Liver (tissue), 9 donors: ENCODE data around the gene ADGRF4. TPM values are rescaled to one million over a fixed set of nuclear protein-coding genes. Genes with fewer than 3 reads are reported as not detected.

Source experiments
- DNase-seq: peaks from one replicate; pipeline ENCODE4 v3.0.0-alpha.2; 2017; ENCODE audit warnings: low spot score
- H3K27ac ChIP-seq, 2 donors: one replicate each; pipeline ENCODE4 v1.7.0; 2013; ENCODE audit warnings: inconsistent platforms in 2 of 2, low read length in 2 of 2, control low read depth in 1 of 2, low read depth in 1 of 2, mild to moderate bottlenecking in 1 of 2
- H3K27me3 ChIP-seq, 4 donors: one replicate each; pipeline versions ENCODE4 v1.6.1 to v1.7.0; 2013; ENCODE audit warnings: low read length in 3 of 4, inconsistent platforms in 1 of 4, mild to moderate bottlenecking in 1 of 4, moderate library complexity in 1 of 4; ENCODE audit not compliant: control insufficient read depth in 4 of 4, insufficient read depth in 4 of 4
- H3K36me3 ChIP-seq, 4 donors: one replicate each; pipeline versions ENCODE4 v1.6.1 to v1.7.0; 2013; ENCODE audit warnings: low read length in 3 of 4, mild to moderate bottlenecking in 3 of 4, low read depth in 1 of 4, moderate library complexity in 1 of 4; ENCODE audit not compliant: control insufficient read depth in 4 of 4, insufficient read depth in 3 of 4
- H3K4me1 ChIP-seq, 4 donors: one replicate each; pipeline versions ENCODE4 v1.6.1 to v1.7.0; 2013; ENCODE audit warnings: low read length in 3 of 4, mild to moderate bottlenecking in 3 of 4, moderate library complexity in 1 of 4; ENCODE audit not compliant: control insufficient read depth in 4 of 4, insufficient read depth in 4 of 4
- H3K4me3 ChIP-seq, 3 donors: one replicate each; pipeline versions ENCODE4 v1.6.1 to v1.7.0; 2013; ENCODE audit warnings: low read length in 3 of 3, control low read depth in 1 of 3, low read depth in 1 of 3, mild to moderate bottlenecking in 1 of 3
- H3K9ac ChIP-seq, 2 donors: one replicate each; pipeline ENCODE4 v1.7.0; 2013; ENCODE audit warnings: low read length in 2 of 2, mild to moderate bottlenecking in 2 of 2, moderate library complexity in 2 of 2, control low read depth in 1 of 2, low read depth in 1 of 2
- H3K9me3 ChIP-seq, 4 donors: one replicate each; pipeline versions ENCODE4 v1.6.1 to v1.7.0; 2013; ENCODE audit warnings: low read length in 3 of 4; ENCODE audit not compliant: control insufficient read depth in 4 of 4
- ATF3 ChIP-seq: IDR thresholded peaks from 2 replicates; pipeline ENCODE4 v1.6.1; 2016; ENCODE audit warnings: antibody characterized with exemption
- CTCF ChIP-seq: fragments of 150-350 bp; IDR thresholded peaks from 2 replicates; pipeline ENCODE4 v1.5.1; 2017; ENCODE audit warnings: improper control_type of control experiment, low read depth, low read length; ENCODE audit not compliant: missing input control
- FOXA1 ChIP-seq: IDR thresholded peaks from 2 replicates; pipeline ENCODE4 v1.6.1; 2016; ENCODE audit warnings: antibody characterized with exemption
- FOXA2 ChIP-seq: IDR thresholded peaks from 2 replicates; pipeline ENCODE4 v1.6.1; 2016; ENCODE audit warnings: antibody characterized with exemption
- GABPA ChIP-seq, 2 donors: IDR thresholded peaks in 1 of 2; conservative IDR thresholded peaks in 1 of 2; 2 replicates each; pipeline ENCODE4 v1.6.1; 2016; ENCODE audit warnings: antibody characterized with exemption in 2 of 2, mild to moderate bottlenecking in 1 of 2, moderate library complexity in 1 of 2
- HNF4A ChIP-seq, 2 donors: conservative IDR thresholded peaks; 2 replicates each; pipeline ENCODE4 v1.6.1; 2016; ENCODE audit warnings: antibody characterized with exemption in 2 of 2, mild to moderate bottlenecking in 2 of 2
- HNF4G ChIP-seq: IDR thresholded peaks from 2 replicates; pipeline ENCODE4 v1.6.1; 2016; ENCODE audit warnings: antibody characterized with exemption
- JUND ChIP-seq, 2 donors: IDR thresholded peaks; 2 replicates each; pipeline ENCODE4 v1.6.1; 2016; ENCODE audit warnings: antibody characterized with exemption in 2 of 2
- NR2F2 ChIP-seq: IDR thresholded peaks from 2 replicates; pipeline ENCODE4 v1.6.1; 2016; ENCODE audit warnings: antibody characterized with exemption
- RAD21 ChIP-seq, 2 donors: IDR thresholded peaks; 2 replicates each; pipeline ENCODE4 v1.6.1; 2016; ENCODE audit warnings: antibody characterized with exemption in 2 of 2, mild to moderate bottlenecking in 2 of 2
- REST ChIP-seq: IDR thresholded peaks from 2 replicates; pipeline ENCODE4 v1.6.1; 2016; ENCODE audit warnings: antibody characterized with exemption, mild to moderate bottlenecking
- SP1 ChIP-seq: IDR thresholded peaks from 2 replicates; pipeline ENCODE4 v1.6.1; 2018; ENCODE audit warnings: antibody characterized with exemption, mild to moderate bottlenecking
- TAF1 ChIP-seq: conservative IDR thresholded peaks from 2 replicates; pipeline ENCODE4 v1.6.1; 2016; ENCODE audit warnings: antibody characterized with exemption, mild to moderate bottlenecking
- YY1 ChIP-seq: IDR thresholded peaks from 2 replicates; pipeline ENCODE4 v1.6.1; 2016; ENCODE audit warnings: antibody characterized with exemption, mild to moderate bottlenecking
- ZBTB33 ChIP-seq: IDR thresholded peaks from 2 replicates; pipeline ENCODE4 v1.6.1; 2016; ENCODE audit warnings: antibody characterized with exemption
- WGBS: extraction: QIAGEN DNeasy Blood & Tissue Kit; methylation state at CpG from one replicate; pipeline ENCODE4 v1.1.7; 2013; 5-methylcytosine and 5-hydroxymethylcytosine counted together
- polyA plus RNA-seq, 2 donors: library from polyadenylated mRNA; stranded (reverse) in 1 of 2; unstranded in 1 of 2; fragments of 200-250 nt in 1 of 2; fragments of >200 nt in 1 of 2; fragmentation: Nextera tagmentation in 1 of 2; extraction: Ambion mirVana in 1 of 2; gene quantifications; one replicate each; pipeline versions ENCODE4 v1.2.1 to v1.2.3, GENCODE V29; 2013 to 2015
- total RNA-seq, 2 donors: library from RNA; depleted of rRNA; stranded (reverse); fragments of >200 nt; gene quantifications; one replicate each; pipeline ENCODE4 v1.2.3, GENCODE V29; 2014
- donor health status: healthy.
- donor health status: healthy.
- donor health status: healthy.
- donor health status: healthy.
- donor health status: healthy.

The ADGRF4 gene
- total and polyA plus RNA-seq, 4 donors, result not detected

GRCh38 chr6:47700596-47700995 is 2.2 kb downstream of the ADGRF4 start:
- Histone ChIP-seq H3K27me3 (no peaks in the 10 kb centered on the region), H3K4me1 (no peaks in the 10 kb centered on the region), H3K36me3 (no peaks in the 10 kb centered on the region), H3K9ac (no peak overlapping the region), H3K27ac (no peak overlapping the region), H3K4me3 (no peak overlapping the region), H3K9me3 (no peaks in the 10 kb centered on the region)
- TF ChIP-seq REST, result no peak
- TF ChIP-seq YY1, result no peak
- no peak for TF ChIP-seq RAD21 (IDR thresholded peaks at IDR 0.05)
- no peak for TF ChIP-seq SP1
- TF ChIP-seq JUND (IDR thresholded peaks at IDR 0.05), result no peak
- TF ChIP-seq HNF4G, result no peak
- TF ChIP-seq NR2F2, result no peak
- no peak for TF ChIP-seq ATF3
- TF ChIP-seq TAF1, result no peak
- no peak for TF ChIP-seq CTCF
- DNase-seq, result no peak
- 78% methylated on average over 2 of the region's 2 CpGs for WGBS

- Histone ChIP-seq H3K9ac (no peak overlapping the region), H3K4me3 (no peak overlapping the region), H3K27me3 (no peaks in the 10 kb centered on the region), H3K4me1 (no peaks in the 10 kb centered on the region), H3K9me3 (no peaks in the 10 kb centered on the region), H3K27ac (no peak overlapping the region), H3K36me3 (no peaks in the 10 kb centered on the region)
- TF ChIP-seq REST, result no peak
- no peak for TF ChIP-seq RAD21 (IDR thresholded peaks at IDR 0.05)
- TF ChIP-seq ZBTB33, result no peak
- no peak for TF ChIP-seq HNF4A (conservative IDR thresholded peaks at IDR 0.05)
- no peak for TF ChIP-seq NR2F2
- TF ChIP-seq TAF1, result no peak
- TF ChIP-seq ATF3, result no peak
- no peak for TF ChIP-seq FOXA2
- TF ChIP-seq FOXA1, result no peak
- TF ChIP-seq SP1, result no peak
- no peak for TF ChIP-seq GABPA (IDR thresholded peaks at IDR 0.05 in 1 of 2, conservative IDR thresholded peaks at IDR 0.05 in 1 of 2)
- no peak for TF ChIP-seq CTCF
- no peak for TF ChIP-seq HNF4G
- no peak for TF ChIP-seq YY1
- no peak for DNase-seq
- WGBS, result 46% methylated on average over 4 of the region's 4 CpGs
These were observed 3.0 kb downstream of the ADGRF4 start for GRCh38 chr6:47701363-47701762.
